Fibroblast of lung (primary cell): ENCODE results near the gene ZNF182. TPM values are rescaled to one million over a fixed set of nuclear protein-coding genes. Genes with fewer than 3 reads are reported as not detected.

Experiments used
- DNase-seq, 2 donors: peaks; one replicate each; pipeline versions ENCODE4 v3.0.0 to v3.0.0-alpha.2; 2010; ENCODE audit warnings: low read depth in 2 of 2
- H2AFZ ChIP-seq: 2 replicates; pipeline ENCODE4 v1.5.1; 2012; ENCODE audit warnings: low read length, control low read depth, inconsistent platforms
- H3K27ac ChIP-seq: 2 replicates; pipeline ENCODE4 v1.5.1; 2011; ENCODE audit warnings: low read length, control low read depth; ENCODE audit not compliant: insufficient read depth
- H3K27me3 ChIP-seq: 2 replicates; pipeline ENCODE4 v1.5.1; 2011; ENCODE audit warnings: mild to moderate bottlenecking, low read length; ENCODE audit not compliant: control insufficient read depth, insufficient read depth
- H3K36me3 ChIP-seq: 2 replicates; pipeline ENCODE4 v1.5.1; 2011; ENCODE audit warnings: low read length; ENCODE audit not compliant: control insufficient read depth, insufficient read depth
- H3K4me1 ChIP-seq: 2 replicates; pipeline ENCODE4 v1.5.1; 2011; ENCODE audit warnings: low read length; ENCODE audit not compliant: control insufficient read depth, insufficient read depth; ENCODE audit errors: extremely low read depth
- H3K4me2 ChIP-seq: 2 replicates; pipeline ENCODE4 v1.5.1; 2011; ENCODE audit warnings: low read length, control low read depth; ENCODE audit not compliant: insufficient read depth; ENCODE audit errors: extremely low read depth
- H3K4me3 ChIP-seq, 4 experiments: fragments of 200-600 bp in 1 of 4; sonication (generic) in 1 of 4; replicated peaks in 1 of 4; 2 replicates each; pipeline ENCODE4 v1.5.1; 2011 to 2016; ENCODE audit warnings: low read length in 4 of 4, low read depth in 3 of 4, mild to moderate bottlenecking in 3 of 4, control low read depth in 2 of 4, inconsistent platforms in 1 of 4, mixed read lengths in 1 of 4; ENCODE audit not compliant: insufficient read depth in 1 of 4; ENCODE audit errors: control extremely low read depth in 1 of 4
- H3K79me2 ChIP-seq: 2 replicates; pipeline ENCODE4 v1.5.1; 2012; ENCODE audit warnings: mild to moderate bottlenecking, low read length, inconsistent platforms; ENCODE audit not compliant: control insufficient read depth, insufficient read depth
- H3K9ac ChIP-seq: 2 replicates; pipeline ENCODE4 v1.5.1; 2011; ENCODE audit warnings: mild to moderate bottlenecking, low read length, control low read depth; ENCODE audit not compliant: insufficient read depth
- H3K9me3 ChIP-seq: 2 replicates; pipeline ENCODE4 v1.5.1; 2012; ENCODE audit warnings: low read depth, low read length; ENCODE audit not compliant: control insufficient read depth, insufficient read depth
- H4K20me1 ChIP-seq: 2 replicates; pipeline ENCODE4 v1.5.1; 2011; ENCODE audit warnings: low read length; ENCODE audit not compliant: control insufficient read depth, insufficient read depth; ENCODE audit errors: extremely low read depth
- EZH2 ChIP-seq: IDR thresholded peaks from 2 replicates; pipeline ENCODE4 v1.5.1; 2012; ENCODE audit warnings: low read length, control low read depth, mild to moderate bottlenecking; ENCODE audit errors: missing control alignments
- polyA plus RNA-seq, 2 donors: library from polyadenylated mRNA; depleted of rRNA in 1 of 2; stranded (reverse) in 1 of 2; unstranded in 1 of 2; fragments of >200 nt; gene quantifications; 2 replicates each; pipeline ENCODE4 v1.2.1, GENCODE V29; 2011 to 2012; ENCODE audit warnings: missing spikeins in 1 of 2
- total RNA-seq: library from RNA; depleted of rRNA; stranded (reverse); fragments of >200 nt; gene quantifications from 2 replicates; pipeline ENCODE4 v1.2.1, GENCODE V29; 2014
- TF ChIP-seq, protein P1 (sequence below), 2 donors: IDR thresholded peaks in 1 of 2; conservative IDR thresholded peaks in 1 of 2; 1 replicate in 1 of 2; 2 replicates in 1 of 2; pipeline ENCODE4 v1.5.1; 2011 to 2012; ENCODE audit warnings: low read length in 2 of 2, control low read depth in 1 of 2, inconsistent platforms in 1 of 2, low read depth in 1 of 2, mild to moderate bottlenecking in 1 of 2

Gene ZNF182
- total and polyA plus RNA-seq, 2 donors (not counting 1 experiment from before 2014, with no cell fraction given), result 2.1 to 4.5 TPM

DNA sequence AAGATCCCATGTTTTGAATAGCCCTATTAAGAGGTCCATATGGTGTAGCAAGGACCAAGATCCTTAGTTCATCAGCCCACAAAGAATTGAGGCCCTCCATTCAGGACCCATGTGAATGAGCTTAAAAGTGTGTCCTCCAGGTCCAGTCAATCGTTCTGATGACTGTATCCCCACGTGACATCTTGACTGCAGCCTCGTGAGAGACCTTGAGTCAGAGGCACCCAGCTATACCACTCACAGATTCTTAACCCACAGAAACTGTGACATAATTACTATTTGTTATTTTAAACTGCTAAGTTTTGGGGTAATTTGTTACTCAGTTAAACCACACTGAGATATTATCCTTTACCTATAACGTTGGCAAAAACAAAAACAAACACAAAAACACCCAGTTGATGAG lies 62.4 kb downstream of the ZNF182 start:
- Histone ChIP-seq H3K36me3 (no peaks in the 10 kb centered on the region), H3K27me3 (no peaks in the 10 kb centered on the region), H2AFZ (no peak overlapping the region), H4K20me1 (no peaks in the 10 kb centered on the region), H3K4me1 (no peaks in the 10 kb centered on the region), H3K4me2 (no peak overlapping the region), H3K79me2 (no peaks in the 10 kb centered on the region), H3K9ac (no peak overlapping the region), H3K4me3 (no peak overlapping the region), H3K9me3 (no peaks in the 10 kb centered on the region), H3K27ac (no peak overlapping the region)
- DNase-seq, result no peak
- no peak for TF ChIP-seq EZH2
- TF ChIP-seq, protein P1, sequence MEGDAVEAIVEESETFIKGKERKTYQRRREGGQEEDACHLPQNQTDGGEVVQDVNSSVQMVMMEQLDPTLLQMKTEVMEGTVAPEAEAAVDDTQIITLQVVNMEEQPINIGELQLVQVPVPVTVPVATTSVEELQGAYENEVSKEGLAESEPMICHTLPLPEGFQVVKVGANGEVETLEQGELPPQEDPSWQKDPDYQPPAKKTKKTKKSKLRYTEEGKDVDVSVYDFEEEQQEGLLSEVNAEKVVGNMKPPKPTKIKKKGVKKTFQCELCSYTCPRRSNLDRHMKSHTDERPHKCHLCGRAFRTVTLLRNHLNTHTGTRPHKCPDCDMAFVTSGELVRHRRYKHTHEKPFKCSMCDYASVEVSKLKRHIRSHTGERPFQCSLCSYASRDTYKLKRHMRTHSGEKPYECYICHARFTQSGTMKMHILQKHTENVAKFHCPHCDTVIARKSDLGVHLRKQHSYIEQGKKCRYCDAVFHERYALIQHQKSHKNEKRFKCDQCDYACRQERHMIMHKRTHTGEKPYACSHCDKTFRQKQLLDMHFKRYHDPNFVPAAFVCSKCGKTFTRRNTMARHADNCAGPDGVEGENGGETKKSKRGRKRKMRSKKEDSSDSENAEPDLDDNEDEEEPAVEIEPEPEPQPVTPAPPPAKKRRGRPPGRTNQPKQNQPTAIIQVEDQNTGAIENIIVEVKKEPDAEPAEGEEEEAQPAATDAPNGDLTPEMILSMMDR (conservative IDR thresholded peaks at IDR 0.05 in 1 of 2, IDR thresholded peaks at IDR 0.05 in 1 of 2; ENCODE audit: low read depth in 1 of 2, low read length in 2 of 2), result no peak

DNA sequence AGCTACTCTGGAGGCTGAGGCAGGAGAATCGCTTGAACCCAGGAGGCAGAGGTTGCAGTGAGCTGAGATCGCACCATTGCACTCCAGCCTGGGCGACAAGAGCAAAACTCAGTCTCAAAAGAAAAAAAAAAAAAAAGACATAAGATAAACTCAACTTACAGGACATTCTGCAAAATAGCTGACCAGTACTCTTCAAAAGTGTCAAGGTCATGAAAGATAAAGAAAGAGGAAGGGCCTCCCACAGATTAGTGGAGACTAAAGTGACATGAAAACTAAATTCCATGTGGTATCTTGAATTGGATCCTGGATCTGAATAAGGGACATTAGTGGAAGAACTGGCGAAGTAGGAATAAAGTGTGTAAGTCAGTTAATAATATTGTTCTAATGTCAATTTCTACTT lies 63.3 kb downstream of the ZNF182 start:
- H3K4me3 ChIP-seq, result no peak overlapping the region
- no peaks in the 10 kb centered on the region for H3K79me2 ChIP-seq
- H2AFZ ChIP-seq, result no peak overlapping the region
- H3K27ac ChIP-seq, result no peak overlapping the region
- H3K9ac ChIP-seq, result no peak overlapping the region
- H3K4me1 ChIP-seq, result no peaks in the 10 kb centered on the region
- H3K4me2 ChIP-seq, result no peak overlapping the region
- no peaks in the 10 kb centered on the region for H3K9me3 ChIP-seq
- no peaks in the 10 kb centered on the region for H3K36me3 ChIP-seq
- H4K20me1 ChIP-seq, result no peaks in the 10 kb centered on the region
- DNase-seq, result no peak
- no peaks in the 10 kb centered on the region for H3K27me3 ChIP-seq
- no peak for TF ChIP-seq EZH2
- TF ChIP-seq, protein P1 (conservative IDR thresholded peaks at IDR 0.05 in 1 of 2, IDR thresholded peaks at IDR 0.05 in 1 of 2; ENCODE audit: low read depth in 1 of 2, low read length in 2 of 2), result no peak

DNA sequence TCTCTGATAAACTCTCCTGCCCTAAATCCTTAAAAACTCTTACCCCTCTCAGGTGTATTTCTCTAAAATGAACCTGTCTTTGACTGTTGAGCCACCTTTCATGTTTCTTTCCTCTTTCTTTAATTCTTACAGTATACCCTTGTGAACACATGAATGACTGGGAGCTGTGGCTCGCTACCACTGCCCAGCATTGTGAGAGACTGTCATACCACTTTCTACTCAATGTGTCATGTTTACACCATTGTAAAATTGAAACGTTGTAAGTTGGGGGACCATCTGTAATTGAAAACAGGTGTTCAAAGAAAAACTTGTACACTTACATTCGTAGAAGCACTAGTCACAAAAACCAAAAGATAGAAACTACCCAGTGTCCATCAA lies 66.9 kb downstream of the ZNF182 start:
- H4K20me1 ChIP-seq, result no peaks in the 10 kb centered on the region
- H3K9me3 ChIP-seq, result no peaks in the 10 kb centered on the region
- H2AFZ ChIP-seq, result no peak overlapping the region
- no peak overlapping the region for H3K9ac ChIP-seq
- no peaks in the 10 kb centered on the region for H3K27me3 ChIP-seq
- H3K4me3 ChIP-seq, result no peak overlapping the region
- TF ChIP-seq EZH2, result no peak
- TF ChIP-seq, protein P1 (conservative IDR thresholded peaks at IDR 0.05 in 1 of 2, IDR thresholded peaks at IDR 0.05 in 1 of 2; ENCODE audit: low read depth in 1 of 2, low read length in 2 of 2), result no peak
- H3K79me2 ChIP-seq, result no peaks in the 10 kb centered on the region
- H3K36me3 ChIP-seq, result no peaks in the 10 kb centered on the region
- no peak for DNase-seq
- no peak overlapping the region for H3K27ac ChIP-seq
- no peaks in the 10 kb centered on the region for H3K4me1 ChIP-seq
- no peak overlapping the region for H3K4me2 ChIP-seq
